Left lobe of liver (tissue), 2 donors: ENCODE data around the gene FAM107B. TPM values are rescaled to one million over a fixed set of nuclear protein-coding genes. Genes with fewer than 3 reads are reported as not detected.

Experiments used
- ATAC-seq: fragments of 200-7000 bp; cut with Tn5 transposase; one replicate; pipeline ENCODE4 v1.9.1; 2020; ENCODE audit warnings: mild to moderate bottlenecking, moderate library complexity
- DNase-seq: peaks from one replicate; pipeline ENCODE4 v3.0.0-alpha.2; 2020; ENCODE audit warnings: low spot score
- total RNA-seq: library from RNA; stranded (reverse); gene quantifications from one replicate; pipeline ENCODE4 v1.2.1, GENCODE V29; 2021
- donor health status: DM: no; HTN: no; CAD: no; lungs with moderate emphysema.
- donor health status: DM: no; HTN: yes; CAD: no.

Gene FAM107B
- total RNA-seq, 1 donor from 2014 or later = 67.2 TPM

GRCh38 chr10:14779001-14779651, 4.4 kb upstream of the FAM107B start:
- no peak for ATAC-seq
- DNase-seq = no peak

- ATAC-seq (no peak), DNase-seq (no peak)
Observed at GRCh38 chr10:14776546-14776945, 1.8 kb upstream of the FAM107B start.

- DNase-seq = no peak
- ATAC-seq = no peak
Observed at GRCh38 chr10:14775656-14776055, 959 bp upstream of the FAM107B start.

GRCh38 chr10:14774214-14774580, 500 bp downstream of the FAM107B start:
- no peak for DNase-seq
- no peak for ATAC-seq

GRCh38 chr10:14773551-14774213, 1.0 kb downstream of the FAM107B start:
- ATAC-seq (no peak), DNase-seq (no peak)

- ATAC-seq (peak; percentile 47), DNase-seq (no peak)
Observed at GRCh38 chr10:14772399-14772798, 2.3 kb downstream of the FAM107B start.

- no peak for DNase-seq
- no peak for ATAC-seq
Observed at GRCh38 chr10:14770927-14771326, 3.8 kb downstream of the FAM107B start.

- ATAC-seq = no peak
- DNase-seq = no peak
Observed at GRCh38 chr10:14761372-14761771, 13.3 kb downstream of the FAM107B start.

GRCh38 chr10:14758994-14759664, 15.6 kb downstream of the FAM107B start:
- ATAC-seq (peak; percentile 50), DNase-seq (no peak)

GRCh38 chr10:14758451-14758850, 16.2 kb downstream of the FAM107B start:
- no peak for DNase-seq
- no peak for ATAC-seq

- no peak for DNase-seq
- ATAC-seq = no peak
Observed at GRCh38 chr10:14757986-14758385, 16.7 kb downstream of the FAM107B start.

- ATAC-seq = no peak
- DNase-seq = no peak
Observed at GRCh38 chr10:14757394-14757793, 17.3 kb downstream of the FAM107B start.

- no peak for DNase-seq
- ATAC-seq = no peak
Observed at GRCh38 chr10:14753441-14753840, 21.3 kb downstream of the FAM107B start.

- DNase-seq (no peak), ATAC-seq (peak; percentile 37)
Observed at GRCh38 chr10:14751921-14752320, 22.8 kb downstream of the FAM107B start.

- no peak for DNase-seq
- ATAC-seq = no peak
Observed at GRCh38 chr10:14751014-14751896, 23.4 kb downstream of the FAM107B start.

GRCh38 chr10:14749070-14749809, 25.5 kb downstream of the FAM107B start:
- ATAC-seq = peak; percentile 69
- DNase-seq = peak; percentile 65

- DNase-seq (peak; percentile 82), ATAC-seq (peak; percentile 94)
Observed at GRCh38 chr10:14748441-14748840, 26.3 kb downstream of the FAM107B start.

- no peak for ATAC-seq
- DNase-seq = no peak
Observed at GRCh38 chr10:14742815-14743214, 31.9 kb downstream of the FAM107B start.

- DNase-seq (no peak), ATAC-seq (no peak)
Observed at GRCh38 chr10:14742382-14742781, 32.3 kb downstream of the FAM107B start.

- DNase-seq (no peak), ATAC-seq (no peak)
Observed at GRCh38 chr10:14740684-14741247, 33.9 kb downstream of the FAM107B start.
